Neural cell (in vitro differentiated cells): ENCODE data around the gene CBFA2T3. TPM values are rescaled to one million over a fixed set of nuclear protein-coding genes. Genes with fewer than 3 reads are reported as not detected.

ENCODE experiments used
- H2AFZ ChIP-seq: fragments of 200-600, 300-800 bp; sonication (generic), shearing (Covaris generic); 2 replicates; pipeline ENCODE4 v1.6.0; 2014; ENCODE audit warnings: low read depth, mild to moderate bottlenecking, antibody characterized with exemption, low read length, moderate library complexity
- H3F3A ChIP-seq: fragments of 200-600 bp; shearing (Covaris generic); 2 replicates; pipeline ENCODE4 v1.6.1; 2016; ENCODE audit warnings: mild to moderate bottlenecking, moderate library complexity, mixed read lengths, antibody characterized with exemption, low read length; ENCODE audit not compliant: insufficient read depth, poor library complexity, severe bottlenecking
- H3K27ac ChIP-seq: fragments of 200-600, 300-800 bp; sonication (generic), shearing (Covaris generic); 2 replicates; pipeline ENCODE4 v1.5.1; 2014; ENCODE audit warnings: mild to moderate bottlenecking, low read length, moderate library complexity
- H3K27me3 ChIP-seq: fragments of 300-800, 200-600 bp; sonication (generic), shearing (Covaris generic); 2 replicates; pipeline ENCODE4 v1.6.0; 2014; ENCODE audit warnings: mild to moderate bottlenecking, low read depth, low read length, moderate library complexity; ENCODE audit not compliant: insufficient read depth
- H3K36me3 ChIP-seq: fragments of 300-800, 200-600 bp; sonication (generic), shearing (Covaris generic); 2 replicates; pipeline ENCODE4 v1.5.1; 2014; ENCODE audit warnings: mild to moderate bottlenecking, antibody characterized with exemption, low read length, moderate library complexity; ENCODE audit not compliant: insufficient read depth
- H3K4me2 ChIP-seq: fragments of 300-800, 200-600 bp; sonication (generic), shearing (Covaris generic); 2 replicates; pipeline ENCODE4 v1.6.0; 2014; ENCODE audit warnings: mild to moderate bottlenecking, low read length
- H3K4me3 ChIP-seq: fragments of 300-800, 200-600 bp; sonication (generic), shearing (Covaris generic); 2 replicates; pipeline ENCODE4 v1.5.1; 2014; ENCODE audit warnings: mild to moderate bottlenecking, low read length, moderate library complexity
- H3K79me2 ChIP-seq: fragments of 200-600 bp; shearing (Covaris generic); replicated peaks from 2 replicates; pipeline ENCODE4 v1.6.0; 2014; ENCODE audit warnings: mild to moderate bottlenecking, low read length, moderate library complexity; ENCODE audit not compliant: insufficient read depth
- H3K9ac ChIP-seq: fragments of 300-800, 200-600 bp; sonication (generic), shearing (Covaris generic); 2 replicates; pipeline ENCODE4 v1.6.1; 2016; ENCODE audit warnings: mild to moderate bottlenecking, low read length, mixed read lengths
- H3K9me2 ChIP-seq: fragments of 200-600 bp; shearing (Covaris generic); 2 replicates; pipeline ENCODE4 v1.6.1; 2016; ENCODE audit warnings: mild to moderate bottlenecking, low read length, mixed read lengths; ENCODE audit not compliant: insufficient read depth
- H3K9me3 ChIP-seq: fragments of 200-600, 300-800 bp; sonication (generic), shearing (Covaris generic); 2 replicates; pipeline ENCODE4 v1.6.1; 2016; ENCODE audit warnings: mild to moderate bottlenecking, mixed run types, low read length, moderate library complexity, mixed read lengths
- H4K20me1 ChIP-seq: fragments of 200-600 bp; shearing (Covaris generic); 2 replicates; pipeline ENCODE4 v1.6.1; 2016; ENCODE audit warnings: mild to moderate bottlenecking, mixed run types; ENCODE audit not compliant: insufficient read depth
- EP300 ChIP-seq: fragments of 450-650 bp; conservative IDR thresholded peaks from 2 replicates; pipeline ENCODE4 v1.6.1; 2014; ENCODE audit warnings: antibody characterized with exemption, mild to moderate bottlenecking, moderate library complexity; ENCODE audit not compliant: poor library complexity, severe bottlenecking
- EZH2 ChIP-seq: fragments of 200-600, 300-800 bp; shearing (Covaris generic), sonication (generic); IDR thresholded peaks from 2 replicates; pipeline ENCODE4 v1.6.1; 2014; ENCODE audit warnings: antibody characterized with exemption, low read length, borderline replicate concordance, mild to moderate bottlenecking; ENCODE audit not compliant: insufficient read depth, poor library complexity, severe bottlenecking
- MXI1 ChIP-seq: fragments of 450-650 bp; conservative IDR thresholded peaks from 2 replicates; pipeline ENCODE4 v1.6.1; 2014; ENCODE audit warnings: antibody characterized with exemption, mild to moderate bottlenecking; ENCODE audit not compliant: poor library complexity, severe bottlenecking
- POLR2AphosphoS5 ChIP-seq: IDR thresholded peaks from 2 replicates; pipeline ENCODE4 v1.6.1; 2012
- RAD21 ChIP-seq: fragments of 450-650 bp; conservative IDR thresholded peaks from 2 replicates; pipeline ENCODE4 v1.6.1; 2014; ENCODE audit warnings: antibody characterized with exemption, mild to moderate bottlenecking, moderate library complexity
- SMC3 ChIP-seq: fragments of 450-650 bp; conservative IDR thresholded peaks from 2 replicates; pipeline ENCODE4 v1.6.1; 2014; ENCODE audit warnings: antibody characterized with exemption, mild to moderate bottlenecking, moderate library complexity; ENCODE audit not compliant: poor library complexity
- TAF1 ChIP-seq: IDR thresholded peaks from 2 replicates; pipeline ENCODE4 v1.6.1; 2012; ENCODE audit warnings: low read depth
- polyA plus RNA-seq: library from polyadenylated mRNA; depleted of rRNA; stranded (reverse); fragments of >200 nt; gene quantifications from 2 replicates; pipeline ENCODE4 v1.2.3, GENCODE V29; 2014
- TF ChIP-seq, protein P1 (sequence below): fragments of 450-650 bp; IDR thresholded peaks from 2 replicates; pipeline ENCODE4 v1.5.1; 2014; ENCODE audit warnings: antibody characterized with exemption, mild to moderate bottlenecking, moderate library complexity; ENCODE audit not compliant: poor library complexity, severe bottlenecking
- TF ChIP-seq, protein P2 (sequence below): IDR thresholded peaks from 2 replicates; pipeline ENCODE4 v1.6.1; 2012; ENCODE audit warnings: borderline replicate concordance

The CBFA2T3 gene
- polyA plus RNA-seq, 1 donor from 2014 or later: 2.1 TPM

DNA sequence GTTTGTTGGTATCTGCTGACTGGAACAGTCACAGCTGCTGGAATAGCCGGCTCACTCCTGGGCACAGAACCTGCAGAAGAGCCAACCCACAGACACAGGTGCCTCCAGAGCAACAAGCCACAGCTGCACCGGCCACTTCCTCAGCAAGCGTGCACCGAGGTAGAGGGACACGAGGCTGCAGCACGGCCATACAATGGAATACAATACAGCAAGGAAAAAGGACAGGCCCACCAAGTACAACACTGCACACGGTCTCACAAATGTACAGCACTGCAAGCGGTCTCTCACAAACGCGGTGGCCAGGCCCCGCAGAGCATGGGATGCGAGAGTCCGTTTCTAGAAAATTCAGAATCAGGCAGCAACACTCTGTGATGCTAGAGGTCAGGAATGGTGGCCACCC is 63.1 kb downstream of the CBFA2T3 start:
- no peaks in the 10 kb centered on the region for H4K20me1 ChIP-seq
- H3K9me3 ChIP-seq: no peaks in the 10 kb centered on the region
- no peaks in the 10 kb centered on the region for H3K36me3 ChIP-seq
- no peak overlapping the region for H2AFZ ChIP-seq
- H3K9ac ChIP-seq: no peak overlapping the region
- TF ChIP-seq POLR2AphosphoS5: no peak
- no peak for TF ChIP-seq EP300
- TF ChIP-seq SMC3: no peak
- H3K4me2 ChIP-seq: no peak overlapping the region
- no peaks in the 10 kb centered on the region for H3K27me3 ChIP-seq
- H3K79me2 ChIP-seq: no peaks in the 10 kb centered on the region
- H3K27ac ChIP-seq: no peak overlapping the region
- H3K9me2 ChIP-seq: no peaks in the 10 kb centered on the region
- H3F3A ChIP-seq: no peaks in the 10 kb centered on the region
- H3K4me3 ChIP-seq: no peak overlapping the region

DNA sequence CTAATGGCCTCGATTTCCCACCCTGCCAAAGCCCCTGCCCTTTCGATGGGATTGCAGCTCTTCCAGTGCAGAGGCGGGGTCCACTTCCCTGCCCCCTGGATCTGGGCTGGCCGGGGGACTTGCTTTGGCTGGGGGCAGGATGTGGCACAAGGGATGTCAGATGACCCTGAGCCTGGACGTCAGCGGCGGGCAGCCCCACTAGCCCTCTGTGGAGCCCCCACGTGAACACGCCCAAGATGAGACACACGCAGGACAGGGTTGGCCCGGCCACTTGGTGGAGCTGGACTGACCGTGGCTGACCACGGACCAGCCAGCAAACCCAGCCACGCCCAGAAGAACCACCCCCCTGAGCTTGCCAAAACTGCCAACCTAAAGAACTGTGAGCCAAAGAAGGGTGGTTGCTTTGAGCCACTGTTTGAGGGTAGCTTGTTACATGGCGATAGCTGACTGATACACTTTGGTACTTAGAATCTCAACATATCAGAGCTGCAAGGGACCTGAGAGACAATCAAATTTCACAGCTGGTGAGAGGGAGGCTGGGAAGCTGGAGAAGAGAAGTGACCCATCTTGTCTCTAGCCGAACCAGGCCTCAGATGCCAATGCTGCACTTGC is 63.9 kb downstream of the CBFA2T3 start:
- Histone ChIP-seq H3K4me2 (no peak overlapping the region), H3K79me2 (no peaks in the 10 kb centered on the region), H3K27ac (no peak overlapping the region), H3K4me3 (no peak overlapping the region), H3K9me2 (no peaks in the 10 kb centered on the region), H3F3A (no peaks in the 10 kb centered on the region), H3K9ac (no peak overlapping the region), H3K27me3 (no peaks in the 10 kb centered on the region), H3K9me3 (no peaks in the 10 kb centered on the region), H4K20me1 (no peaks in the 10 kb centered on the region), H2AFZ (no peak overlapping the region), H3K36me3 (no peaks in the 10 kb centered on the region)
- TF ChIP-seq, protein P1, sequence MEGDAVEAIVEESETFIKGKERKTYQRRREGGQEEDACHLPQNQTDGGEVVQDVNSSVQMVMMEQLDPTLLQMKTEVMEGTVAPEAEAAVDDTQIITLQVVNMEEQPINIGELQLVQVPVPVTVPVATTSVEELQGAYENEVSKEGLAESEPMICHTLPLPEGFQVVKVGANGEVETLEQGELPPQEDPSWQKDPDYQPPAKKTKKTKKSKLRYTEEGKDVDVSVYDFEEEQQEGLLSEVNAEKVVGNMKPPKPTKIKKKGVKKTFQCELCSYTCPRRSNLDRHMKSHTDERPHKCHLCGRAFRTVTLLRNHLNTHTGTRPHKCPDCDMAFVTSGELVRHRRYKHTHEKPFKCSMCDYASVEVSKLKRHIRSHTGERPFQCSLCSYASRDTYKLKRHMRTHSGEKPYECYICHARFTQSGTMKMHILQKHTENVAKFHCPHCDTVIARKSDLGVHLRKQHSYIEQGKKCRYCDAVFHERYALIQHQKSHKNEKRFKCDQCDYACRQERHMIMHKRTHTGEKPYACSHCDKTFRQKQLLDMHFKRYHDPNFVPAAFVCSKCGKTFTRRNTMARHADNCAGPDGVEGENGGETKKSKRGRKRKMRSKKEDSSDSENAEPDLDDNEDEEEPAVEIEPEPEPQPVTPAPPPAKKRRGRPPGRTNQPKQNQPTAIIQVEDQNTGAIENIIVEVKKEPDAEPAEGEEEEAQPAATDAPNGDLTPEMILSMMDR: no peak
- TF ChIP-seq EP300: no peak
- TF ChIP-seq, protein P2, sequence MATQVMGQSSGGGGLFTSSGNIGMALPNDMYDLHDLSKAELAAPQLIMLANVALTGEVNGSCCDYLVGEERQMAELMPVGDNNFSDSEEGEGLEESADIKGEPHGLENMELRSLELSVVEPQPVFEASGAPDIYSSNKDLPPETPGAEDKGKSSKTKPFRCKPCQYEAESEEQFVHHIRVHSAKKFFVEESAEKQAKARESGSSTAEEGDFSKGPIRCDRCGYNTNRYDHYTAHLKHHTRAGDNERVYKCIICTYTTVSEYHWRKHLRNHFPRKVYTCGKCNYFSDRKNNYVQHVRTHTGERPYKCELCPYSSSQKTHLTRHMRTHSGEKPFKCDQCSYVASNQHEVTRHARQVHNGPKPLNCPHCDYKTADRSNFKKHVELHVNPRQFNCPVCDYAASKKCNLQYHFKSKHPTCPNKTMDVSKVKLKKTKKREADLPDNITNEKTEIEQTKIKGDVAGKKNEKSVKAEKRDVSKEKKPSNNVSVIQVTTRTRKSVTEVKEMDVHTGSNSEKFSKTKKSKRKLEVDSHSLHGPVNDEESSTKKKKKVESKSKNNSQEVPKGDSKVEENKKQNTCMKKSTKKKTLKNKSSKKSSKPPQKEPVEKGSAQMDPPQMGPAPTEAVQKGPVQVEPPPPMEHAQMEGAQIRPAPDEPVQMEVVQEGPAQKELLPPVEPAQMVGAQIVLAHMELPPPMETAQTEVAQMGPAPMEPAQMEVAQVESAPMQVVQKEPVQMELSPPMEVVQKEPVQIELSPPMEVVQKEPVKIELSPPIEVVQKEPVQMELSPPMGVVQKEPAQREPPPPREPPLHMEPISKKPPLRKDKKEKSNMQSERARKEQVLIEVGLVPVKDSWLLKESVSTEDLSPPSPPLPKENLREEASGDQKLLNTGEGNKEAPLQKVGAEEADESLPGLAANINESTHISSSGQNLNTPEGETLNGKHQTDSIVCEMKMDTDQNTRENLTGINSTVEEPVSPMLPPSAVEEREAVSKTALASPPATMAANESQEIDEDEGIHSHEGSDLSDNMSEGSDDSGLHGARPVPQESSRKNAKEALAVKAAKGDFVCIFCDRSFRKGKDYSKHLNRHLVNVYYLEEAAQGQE: no peak
- no peak for TF ChIP-seq TAF1
- no peak for TF ChIP-seq RAD21
- TF ChIP-seq POLR2AphosphoS5: no peak
- TF ChIP-seq MXI1: no peak
- TF ChIP-seq SMC3: no peak
- no peak for TF ChIP-seq EZH2
